ENCODE measurements around the gene CTU2.

The CTU2 gene

GRCh38 chr16:88760424-88761142 lies 54.3 kb downstream of the CTU2 start:
- no peak for DNase-seq (ENCODE audit: low read depth in 2 of 2)

- no peak for DNase-seq (ENCODE audit: low read depth in 2 of 2)
Observed at GRCh38 chr16:88761143-88761534, 54.8 kb downstream of the CTU2 start.

GRCh38 chr16:88761830-88762229 lies 55.5 kb downstream of the CTU2 start:
- DNase-seq (ENCODE audit: low read depth in 2 of 2), result no peak

- no peak for DNase-seq (ENCODE audit: low read depth in 2 of 2)
Observed at GRCh38 chr16:88762258-88762870, 56.1 kb downstream of the CTU2 start.

GRCh38 chr16:88762941-88763340 lies 56.6 kb downstream of the CTU2 start:
- DNase-seq (ENCODE audit: low read depth in 2 of 2), result no peak

- DNase-seq (ENCODE audit: low read depth in 2 of 2), result no peak
Observed at GRCh38 chr16:88763502-88764053, 57.3 kb downstream of the CTU2 start.

- no peak for DNase-seq (ENCODE audit: low read depth in 2 of 2)
Observed at GRCh38 chr16:88764080-88764479, 57.8 kb downstream of the CTU2 start.

GRCh38 chr16:88764913-88765349 lies 58.6 kb downstream of the CTU2 start:
- DNase-seq (ENCODE audit: low read depth in 2 of 2), result no peak
